Activated effector memory CD4-positive, alpha-beta T cell treated with Interleukin-2 at 50 U/mL for 16 hours (primary cell): ENCODE results near the gene KLHL34.

Experiments
- DNase-seq: peaks from one replicate; pipeline ENCODE4 v3.0.0-alpha.2; 2020

Gene KLHL34, protein sequence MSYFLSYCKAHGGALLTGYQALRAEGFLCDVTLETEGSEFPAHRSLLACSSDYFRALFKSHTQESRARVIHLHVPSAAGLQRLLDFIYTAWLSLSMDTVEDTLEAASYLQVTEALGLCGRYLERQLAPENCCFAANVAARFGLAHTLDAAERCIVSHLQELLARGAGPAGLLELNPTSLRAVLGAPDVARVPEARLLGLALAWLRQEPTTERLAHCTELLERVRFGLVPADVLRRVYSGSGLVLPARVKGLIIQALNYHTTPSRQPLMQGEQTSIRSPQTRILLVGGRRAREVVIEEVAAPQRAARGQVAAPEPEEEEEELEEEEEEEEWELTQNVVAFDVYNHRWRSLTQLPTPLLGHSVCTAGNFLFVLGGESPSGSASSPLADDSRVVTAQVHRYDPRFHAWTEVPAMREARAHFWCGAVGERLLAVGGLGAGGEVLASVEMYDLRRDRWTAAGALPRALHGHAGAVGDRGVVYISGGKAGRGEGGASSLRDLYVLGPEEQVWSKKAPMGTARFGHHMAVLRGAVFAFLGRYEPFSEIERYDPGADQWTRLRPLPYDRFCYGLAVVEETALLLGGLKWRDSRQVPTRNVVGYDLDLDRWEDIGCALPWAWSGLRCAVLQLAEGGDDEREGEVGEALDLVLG

DNA sequence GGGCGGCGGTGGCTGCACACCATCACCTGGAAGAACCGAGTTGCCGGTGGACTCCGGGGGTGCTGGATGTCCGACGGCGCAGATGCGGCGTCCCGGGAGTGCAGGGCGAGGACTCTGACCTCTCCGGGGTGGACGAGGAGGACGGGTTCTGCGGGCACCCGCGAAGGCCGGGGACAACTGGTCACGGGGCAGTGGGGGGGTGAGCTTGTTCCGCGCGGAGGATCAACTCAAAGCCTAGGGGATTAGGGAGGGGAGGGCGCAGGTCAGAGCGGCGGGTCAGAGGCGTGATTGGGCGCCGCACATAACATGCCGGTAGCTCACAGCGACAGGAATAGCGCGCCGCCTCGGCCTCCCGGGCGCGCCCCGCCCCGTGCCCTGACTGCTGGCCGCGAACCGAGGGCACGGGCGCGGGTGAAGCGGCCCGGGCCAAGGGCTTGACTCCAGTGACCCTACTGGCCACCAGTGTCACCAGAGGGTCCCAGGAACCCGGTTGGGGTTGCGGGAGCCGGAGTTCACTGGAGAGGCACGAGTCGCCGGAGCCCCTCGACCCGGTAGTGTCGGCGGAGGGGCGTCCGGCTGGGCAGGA is at the start of gene KLHL34:
Gene KLHL34, minus strand, starts transcription at position 179 of the 586 bp plus-strand sequence. CDS start 542 bp downstream, outside the sequence.
- DNase-seq, result no peak

GRCh38 chrX:21705225-21705624 is 47.1 kb upstream of the KLHL34 start:
- DNase-seq, result no peak

GRCh38 chrX:21702725-21703124 is 44.6 kb upstream of the KLHL34 start:
- DNase-seq, result no peak

DNA sequence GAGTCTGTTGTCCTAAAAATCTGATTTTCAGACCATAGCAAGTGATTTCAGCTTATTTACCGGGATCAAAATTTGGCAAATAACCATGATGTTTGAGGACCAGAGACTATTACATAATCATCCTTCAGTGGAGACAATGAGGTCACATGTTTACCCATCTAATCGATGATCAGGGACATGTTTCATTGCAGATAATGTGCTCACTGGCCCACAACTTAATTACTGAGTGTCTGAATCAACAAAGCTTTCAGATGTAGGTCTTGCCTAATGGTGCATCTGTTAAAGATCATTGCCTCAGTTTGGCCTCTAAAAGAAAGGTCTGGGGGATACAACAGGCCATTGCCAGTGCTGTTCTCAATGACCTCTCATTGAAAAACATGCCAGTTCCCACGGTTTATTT is 42.8 kb upstream of the KLHL34 start:
- no peak for DNase-seq

DNA sequence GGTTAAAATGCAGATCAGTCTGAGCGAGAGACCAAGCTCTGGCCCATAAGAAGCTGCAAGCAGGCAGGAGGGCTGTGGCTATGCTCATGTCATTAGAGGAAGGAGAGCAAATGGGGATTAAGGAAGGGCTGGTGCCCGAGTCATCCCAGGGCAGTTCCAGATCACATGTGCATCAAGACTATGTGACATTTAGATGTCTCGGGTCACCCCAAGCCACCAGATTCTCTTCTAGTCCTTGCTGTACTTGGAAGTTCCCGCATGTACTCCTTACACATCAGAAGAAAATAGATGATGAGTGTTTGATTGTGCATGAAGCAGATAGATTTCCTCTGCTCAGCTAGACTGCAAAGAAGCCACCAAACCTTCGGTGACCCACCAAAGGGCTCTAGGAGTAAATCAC is 42.1 kb upstream of the KLHL34 start:
- DNase-seq, result no peak

GRCh38 chrX:21699136-21699535 is 41.0 kb upstream of the KLHL34 start:
- no peak for DNase-seq

DNA sequence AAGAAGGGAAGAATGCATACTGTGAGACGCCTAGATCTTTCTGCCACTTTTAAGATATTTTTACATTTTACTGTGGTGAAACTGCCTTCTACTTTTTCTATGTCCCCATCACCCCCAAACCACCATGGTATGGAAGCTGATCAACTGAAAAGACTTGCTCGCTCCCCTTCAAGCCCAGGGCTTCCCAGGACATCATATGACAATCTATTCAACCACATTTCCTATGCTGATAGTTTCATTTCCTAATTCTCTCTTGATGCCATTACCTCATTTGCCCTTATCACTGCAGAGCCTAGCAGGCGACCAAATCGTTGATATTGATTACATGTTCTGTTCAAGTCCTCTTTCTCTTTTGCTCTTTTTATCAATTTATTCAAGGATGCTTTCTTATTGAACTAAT is 40.1 kb upstream of the KLHL34 start:
- DNase-seq, result no peak

DNA sequence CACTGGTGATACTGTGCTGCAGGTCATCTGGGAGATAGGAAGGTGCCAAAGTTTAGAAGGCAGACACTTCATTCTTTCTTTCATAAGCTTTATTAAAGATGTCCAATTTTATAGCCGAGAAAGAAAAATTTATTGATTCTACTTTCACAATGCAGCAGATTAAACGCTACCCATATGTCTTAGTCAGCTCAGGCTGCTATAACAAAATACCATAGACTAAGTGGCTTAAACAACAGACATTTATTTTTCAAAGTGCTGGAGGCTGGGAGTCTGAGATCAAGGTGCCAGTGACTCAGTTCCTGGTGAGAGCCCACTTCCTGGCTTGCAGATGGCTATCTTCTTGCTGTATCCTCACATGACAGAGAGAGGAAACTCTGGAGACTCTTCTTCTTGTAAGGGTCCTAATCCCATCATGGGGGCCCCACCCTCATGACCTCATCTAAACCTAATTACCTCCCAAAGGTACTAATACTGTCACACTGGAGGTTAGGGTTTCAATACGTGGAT is 33.4 kb upstream of the KLHL34 start:
- no peak for DNase-seq

- no peak for DNase-seq
These were observed 25.8 kb upstream of the KLHL34 start for GRCh38 chrX:21683941-21684340.

GRCh38 chrX:21678048-21678612 is 20.0 kb upstream of the KLHL34 start:
- DNase-seq, result no peak

DNA sequence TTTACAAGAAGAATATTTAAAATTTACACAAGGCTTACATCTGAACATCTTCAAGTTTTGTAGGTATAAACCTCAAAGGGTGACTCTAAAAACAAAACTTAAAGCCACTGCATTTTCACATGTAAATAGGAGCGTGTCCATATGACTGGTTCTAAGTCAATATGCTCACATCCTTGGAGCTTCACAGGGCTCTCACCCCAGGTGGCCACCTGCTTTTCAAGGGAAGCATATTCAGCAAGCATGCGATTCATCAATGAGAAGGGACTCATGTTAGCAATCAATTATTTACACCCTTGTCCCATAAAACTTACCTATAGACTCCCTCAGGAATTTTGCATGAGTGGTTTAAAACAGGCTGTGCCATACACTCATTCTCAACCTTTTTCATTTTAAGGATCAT is 17.8 kb upstream of the KLHL34 start:
- DNase-seq, result no peak

DNA sequence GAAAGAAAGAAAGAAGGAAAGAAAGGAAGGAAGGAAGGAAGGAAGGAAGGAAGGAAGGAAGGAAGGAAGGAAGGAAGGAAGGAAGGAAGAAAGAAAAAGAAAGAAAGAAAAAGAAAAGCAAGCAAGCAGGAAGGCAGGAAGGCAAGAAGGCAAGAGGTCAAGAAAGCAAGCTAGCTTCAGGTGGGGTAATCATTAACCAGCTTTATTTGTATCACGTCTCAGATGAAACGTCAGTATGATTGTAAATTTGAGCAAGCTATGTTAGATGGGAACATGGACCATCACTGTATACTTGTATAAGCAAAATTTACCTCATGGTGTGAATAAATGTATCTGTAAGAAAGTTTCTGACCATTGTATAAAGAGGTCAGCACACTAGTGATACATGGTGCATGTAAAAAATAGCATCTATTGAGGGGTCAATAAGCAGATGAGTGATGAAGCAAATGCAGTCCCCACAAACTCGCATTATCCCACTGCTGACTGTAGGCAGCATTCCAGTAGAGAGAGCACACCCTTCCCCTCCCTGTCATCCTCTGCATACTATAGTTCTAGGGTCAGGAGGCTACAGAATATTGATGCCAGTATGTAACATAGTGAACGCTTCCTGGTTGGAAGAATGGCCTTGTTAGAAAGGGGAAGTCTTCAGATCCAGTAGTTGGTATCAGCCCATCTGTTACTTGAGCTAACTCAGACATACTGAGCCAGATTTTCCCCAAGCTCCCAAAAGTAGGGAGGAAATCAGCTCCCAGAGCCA is 16.5 kb upstream of the KLHL34 start:
- no peak for DNase-seq

GRCh38 chrX:21666679-21667078 is 8.5 kb upstream of the KLHL34 start:
- DNase-seq, result no peak

DNA sequence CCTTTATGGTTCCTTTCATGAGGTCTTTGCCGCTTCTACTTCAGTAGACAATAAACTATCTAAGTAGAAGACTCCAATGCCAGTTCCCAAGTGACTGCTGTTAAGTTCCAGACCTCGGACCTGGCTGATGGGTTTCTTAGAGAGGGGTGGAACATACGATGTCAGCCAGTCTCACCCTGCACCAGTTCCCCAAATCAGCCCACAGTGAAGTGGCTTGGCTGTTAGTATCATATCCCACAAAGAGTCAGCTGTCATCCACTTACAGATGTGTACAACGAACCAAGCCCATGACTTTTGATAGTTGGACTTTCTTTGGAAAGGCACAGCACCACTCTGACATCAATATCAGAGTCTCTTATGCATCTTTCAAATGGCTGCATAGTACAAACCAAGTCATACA is 8.1 kb upstream of the KLHL34 start:
- no peak for DNase-seq

- no peak for DNase-seq
These were observed 4.6 kb upstream of the KLHL34 start for GRCh38 chrX:21662761-21663160.

DNA sequence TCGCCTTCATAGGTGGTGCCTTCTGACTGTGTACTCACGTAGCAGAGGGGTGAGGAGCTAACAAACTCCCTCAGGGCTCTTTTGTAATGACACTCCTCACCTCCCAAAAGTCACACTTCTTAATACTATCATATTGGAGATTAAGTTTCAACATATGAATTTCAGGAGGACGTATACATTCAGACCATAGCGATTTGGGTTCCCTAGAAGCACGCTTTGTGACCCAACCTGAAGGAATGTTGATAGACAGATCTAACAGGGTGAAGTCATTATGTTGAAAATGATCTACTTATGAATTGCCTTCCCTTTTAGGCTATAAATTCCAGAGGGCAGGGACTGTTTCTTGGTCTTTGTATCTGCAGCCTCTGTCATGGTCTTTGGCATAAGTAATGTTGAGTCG is 3.2 kb upstream of the KLHL34 start:
- DNase-seq, result no peak

DNA sequence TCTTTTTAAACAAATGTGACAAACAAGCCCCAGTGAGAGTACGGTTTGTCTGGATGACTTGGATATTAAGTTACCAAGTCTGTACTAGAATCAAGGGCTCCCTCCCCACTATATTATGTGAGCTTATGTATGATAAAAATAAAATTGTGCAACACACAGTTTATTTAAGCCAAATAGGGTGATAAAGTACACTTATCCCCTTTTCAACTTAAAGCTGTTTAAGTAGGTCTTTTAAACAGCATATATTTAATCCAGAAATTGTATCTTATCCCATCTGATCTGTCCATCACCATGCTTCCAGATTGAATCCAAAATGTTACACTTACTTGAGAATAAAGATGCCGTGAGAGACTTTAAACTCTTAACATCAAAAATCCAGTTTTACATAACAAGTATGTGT is 2.0 kb upstream of the KLHL34 start:
- no peak for DNase-seq

DNA sequence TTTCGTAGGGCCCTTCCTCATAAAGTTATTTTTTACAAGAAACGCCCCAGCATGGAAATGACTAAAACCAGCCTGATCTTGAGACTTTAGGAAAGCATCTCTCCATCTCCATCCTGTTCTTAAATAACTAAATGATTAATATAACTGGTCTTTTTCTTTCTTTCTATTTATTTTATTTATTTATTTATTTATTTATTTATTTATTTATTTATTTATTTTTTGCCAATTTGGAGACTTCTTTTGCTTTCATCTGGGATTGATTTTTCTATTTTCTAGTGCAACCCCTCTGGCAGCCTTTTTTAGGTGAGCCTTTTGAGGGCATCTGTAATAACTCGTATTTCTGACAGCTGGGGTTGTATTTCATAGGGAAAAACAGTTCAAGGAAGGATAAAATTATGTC is 1.2 kb upstream of the KLHL34 start:
- no peak for DNase-seq

- DNase-seq, result no peak
These were observed 616 bp upstream of the KLHL34 start for GRCh38 chrX:21658746-21659145.

DNA sequence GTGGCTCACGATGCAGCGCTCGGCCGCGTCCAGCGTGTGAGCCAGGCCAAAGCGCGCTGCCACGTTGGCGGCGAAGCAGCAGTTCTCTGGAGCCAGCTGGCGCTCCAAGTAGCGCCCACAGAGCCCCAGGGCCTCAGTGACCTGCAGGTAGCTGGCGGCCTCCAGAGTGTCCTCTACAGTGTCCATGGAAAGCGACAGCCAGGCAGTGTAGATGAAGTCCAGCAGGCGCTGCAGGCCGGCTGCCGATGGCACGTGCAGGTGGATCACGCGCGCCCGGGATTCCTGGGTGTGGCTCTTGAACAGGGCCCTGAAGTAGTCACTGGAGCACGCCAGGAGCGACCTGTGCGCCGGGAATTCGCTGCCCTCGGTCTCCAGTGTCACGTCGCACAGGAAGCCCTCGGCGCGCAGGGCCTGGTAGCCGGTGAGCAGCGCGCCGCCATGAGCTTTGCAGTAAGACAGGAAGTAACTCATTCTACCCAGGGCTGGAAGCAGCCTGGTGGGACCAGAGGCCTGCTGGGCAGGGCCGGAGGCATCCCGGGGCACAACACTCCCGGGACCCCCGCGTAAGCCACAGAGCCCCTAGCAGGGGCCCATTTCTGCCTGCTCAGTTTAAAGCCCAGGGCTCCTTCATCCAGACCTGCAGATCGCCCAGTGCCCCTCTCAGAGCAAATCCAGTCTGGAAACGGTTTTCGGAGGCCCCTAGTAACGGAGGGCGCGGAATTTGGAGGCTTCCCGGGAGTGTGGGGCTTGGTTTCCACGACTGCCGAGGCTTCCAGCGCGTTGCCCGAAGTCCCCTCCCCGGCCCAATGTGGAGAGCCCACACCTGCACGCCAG is 595 bp downstream of the KLHL34 start:
- DNase-seq, result no peak

DNA sequence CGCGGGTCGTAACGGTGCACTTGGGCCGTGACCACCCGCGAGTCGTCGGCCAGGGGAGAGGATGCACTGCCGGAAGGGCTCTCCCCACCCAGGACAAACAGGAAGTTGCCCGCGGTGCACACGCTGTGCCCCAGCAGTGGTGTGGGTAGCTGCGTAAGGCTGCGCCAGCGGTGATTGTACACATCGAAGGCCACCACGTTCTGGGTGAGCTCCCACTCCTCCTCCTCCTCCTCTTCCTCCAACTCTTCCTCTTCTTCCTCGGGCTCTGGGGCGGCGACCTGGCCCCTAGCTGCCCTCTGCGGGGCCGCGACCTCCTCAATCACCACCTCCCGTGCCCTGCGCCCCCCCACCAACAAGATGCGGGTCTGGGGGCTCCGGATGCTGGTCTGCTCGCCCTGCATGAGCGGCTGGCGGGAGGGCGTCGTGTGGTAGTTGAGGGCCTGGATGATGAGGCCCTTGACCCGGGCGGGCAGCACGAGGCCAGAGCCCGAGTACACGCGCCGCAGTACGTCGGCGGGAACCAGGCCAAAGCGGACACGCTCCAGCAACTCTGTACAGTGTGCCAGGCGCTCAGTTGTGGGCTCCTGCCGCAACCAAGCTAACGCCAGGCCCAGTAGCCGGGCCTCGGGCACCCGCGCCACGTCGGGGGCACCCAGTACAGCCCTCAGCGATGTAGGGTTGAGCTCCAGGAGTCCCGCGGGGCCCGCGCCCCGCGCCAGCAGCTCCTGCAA is 1.4 kb downstream of the KLHL34 start:
- no peak for DNase-seq
